ENCODE results near the gene CELF1.

Gene CELF1

GRCh38 chr11:47552566-47553405 lies at the start of gene CELF1:
CELF1 (minus strand) TSS chr11:47553132; CDS start chr11:47499523, 53,609 bp downstream.
- DNase-seq, result peak; percentile 90

DNA sequence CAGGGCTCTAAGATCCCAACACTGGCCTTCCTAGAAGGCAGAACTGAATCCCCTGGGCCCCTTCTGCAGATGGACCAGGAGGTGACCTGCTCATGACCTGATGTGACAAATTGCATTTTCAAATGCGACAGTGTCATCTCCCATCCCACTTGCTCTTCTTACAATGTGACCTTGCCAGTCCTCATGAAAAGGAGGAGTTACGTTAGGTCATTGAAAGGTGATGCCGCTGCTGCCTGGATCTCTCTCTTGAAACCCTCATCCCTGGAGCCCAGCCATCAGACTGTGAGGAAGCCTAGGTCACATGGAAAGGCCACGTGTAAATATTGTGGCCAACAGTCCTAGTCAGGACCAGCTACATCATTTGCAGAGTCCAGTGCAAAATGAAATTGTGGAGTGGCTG lies 47.0 kb upstream of the CELF1 start:
- no peak for DNase-seq

- no peak for DNase-seq
Observed at GRCh38 chr11:47595967-47596366, 43.0 kb upstream of the CELF1 start.

DNA sequence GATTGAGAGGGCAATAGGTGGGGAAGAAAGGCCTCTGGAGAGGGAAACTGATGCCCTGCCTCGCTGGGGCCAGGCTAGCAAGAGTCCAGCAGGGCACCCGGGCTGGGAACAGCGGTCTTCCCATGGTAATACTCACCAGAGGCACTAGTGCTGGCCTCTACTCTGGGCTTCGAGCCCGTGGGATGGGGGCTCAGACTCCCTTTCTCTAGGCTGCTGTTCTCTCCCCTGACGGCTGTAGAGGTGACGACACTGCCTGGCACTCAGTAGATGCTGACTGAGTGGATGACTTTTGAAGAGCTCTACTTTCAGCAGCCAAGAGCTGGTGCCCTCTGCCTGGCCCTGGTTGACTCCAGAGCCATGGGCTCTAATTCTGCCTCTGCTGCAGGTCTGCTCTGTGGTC lies 42.1 kb upstream of the CELF1 start:
- no peak for DNase-seq

GRCh38 chr11:47593934-47594855 lies 41.3 kb upstream of the CELF1 start, which contains the start of gene C1QTNF4:
C1QTNF4 (minus strand) TSS chr11:47594411; CDS start chr11:47590810, 3,601 bp downstream.
- DNase-seq, result no peak

DNA sequence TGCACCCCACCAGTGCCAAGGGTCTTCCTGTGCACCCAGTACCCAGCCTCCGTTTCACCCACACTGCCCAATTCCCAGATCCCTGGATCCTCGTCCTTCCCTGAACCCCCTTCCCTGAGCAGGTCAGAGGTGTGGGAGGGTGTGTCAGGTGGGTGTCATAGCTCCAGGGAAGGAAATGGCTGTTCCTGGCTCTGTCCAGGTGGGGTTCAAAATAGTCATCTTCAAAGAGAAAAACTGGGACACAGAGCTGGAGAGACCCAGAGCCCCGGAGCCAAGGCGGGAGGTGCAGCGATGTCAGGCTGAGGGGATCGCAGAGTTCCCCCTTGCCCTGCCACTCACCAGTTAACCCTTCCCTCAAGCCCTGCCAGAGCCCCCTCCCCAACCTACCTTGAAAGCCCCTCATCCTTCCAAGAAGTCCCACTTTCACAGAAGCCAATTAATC lies 40.6 kb upstream of the CELF1 start:
- no peak for DNase-seq

- no peak for DNase-seq
Observed at GRCh38 chr11:47592970-47593369, 40.0 kb upstream of the CELF1 start.

DNA sequence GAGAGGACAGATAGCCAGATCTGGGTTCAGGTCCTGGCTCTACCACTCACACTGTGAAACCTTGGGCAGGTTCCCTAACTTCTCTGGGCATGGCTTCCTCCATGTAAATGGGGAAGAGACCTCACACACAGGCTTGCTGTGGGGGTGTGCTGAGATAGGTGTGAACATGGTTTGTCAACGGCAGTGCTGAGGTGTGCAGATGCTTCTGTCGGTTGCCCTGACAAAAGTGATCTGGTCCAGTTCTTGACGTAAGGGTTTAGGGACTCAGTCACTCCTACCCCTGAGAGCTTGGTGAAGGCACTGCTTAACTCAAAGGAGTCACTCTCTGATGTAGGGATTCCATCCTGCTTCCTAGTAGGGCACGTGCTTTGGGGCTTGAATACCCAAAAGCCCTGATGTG lies 39.3 kb upstream of the CELF1 start:
- no peak for DNase-seq

DNA sequence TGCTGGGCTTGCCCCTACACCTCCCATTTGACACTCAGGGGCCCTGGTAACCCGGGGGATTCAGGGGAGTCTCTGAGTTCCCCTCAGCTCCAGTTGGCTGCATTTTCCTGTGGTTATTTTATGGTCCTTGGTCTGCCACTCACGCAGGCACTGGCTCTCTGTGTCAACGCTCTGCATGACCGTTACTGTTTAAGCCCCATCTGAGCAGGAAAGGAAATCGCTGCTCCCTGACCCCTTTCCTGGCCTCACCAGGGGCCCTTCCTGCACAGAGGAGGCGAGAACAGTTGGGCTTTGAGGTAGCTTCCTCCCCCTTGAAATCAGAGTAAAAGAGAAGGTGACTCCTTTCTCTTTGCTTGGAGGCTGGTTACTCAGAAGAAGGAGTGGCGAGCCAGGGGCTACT lies 38.8 kb upstream of the CELF1 start:
- DNase-seq, result no peak

DNA sequence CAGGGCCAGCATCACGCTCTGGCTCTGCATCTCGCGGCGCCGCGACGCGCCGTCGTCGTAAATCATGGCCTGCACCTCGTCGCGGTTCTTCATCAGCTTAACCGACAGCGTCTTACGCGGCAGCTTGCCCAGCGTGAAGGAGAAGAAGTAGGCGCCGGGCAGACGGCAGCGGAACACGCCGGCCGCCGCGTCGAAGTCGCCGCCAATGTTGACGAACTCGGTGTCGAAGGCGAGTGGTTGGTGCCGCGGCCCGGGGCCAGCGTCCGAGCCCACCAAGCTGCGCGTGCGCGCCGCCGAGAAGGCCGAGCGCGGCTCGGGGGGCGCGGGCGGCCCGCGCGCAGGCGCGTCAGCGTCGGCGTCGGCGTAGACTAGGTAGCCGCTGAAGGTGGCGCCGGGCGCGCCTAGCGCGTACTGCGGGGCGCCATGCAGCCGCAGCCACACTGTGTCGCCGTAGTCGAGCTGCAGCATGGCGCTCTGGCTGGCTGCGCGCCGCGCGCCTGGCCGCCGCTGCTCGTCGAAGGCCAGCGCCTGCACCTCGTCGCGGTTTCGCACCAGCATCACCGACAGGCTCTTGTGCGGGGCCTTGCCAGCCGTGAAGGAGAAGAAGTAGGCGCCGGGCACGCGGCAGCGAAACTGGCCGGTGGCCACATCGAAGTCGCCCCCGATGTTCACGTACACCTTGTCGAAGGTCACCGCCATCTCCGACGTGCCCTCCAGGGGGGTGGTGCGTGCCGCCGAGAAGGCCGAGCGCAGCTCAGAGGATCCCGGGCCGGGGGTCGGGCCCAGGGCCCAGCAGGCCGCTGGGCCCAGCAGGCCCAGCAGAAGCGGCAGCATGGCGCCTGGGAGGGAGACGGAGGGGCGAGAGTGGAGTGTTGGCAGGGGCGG lies 37.3 kb upstream of the CELF1 start:
- DNase-seq, result no peak

DNA sequence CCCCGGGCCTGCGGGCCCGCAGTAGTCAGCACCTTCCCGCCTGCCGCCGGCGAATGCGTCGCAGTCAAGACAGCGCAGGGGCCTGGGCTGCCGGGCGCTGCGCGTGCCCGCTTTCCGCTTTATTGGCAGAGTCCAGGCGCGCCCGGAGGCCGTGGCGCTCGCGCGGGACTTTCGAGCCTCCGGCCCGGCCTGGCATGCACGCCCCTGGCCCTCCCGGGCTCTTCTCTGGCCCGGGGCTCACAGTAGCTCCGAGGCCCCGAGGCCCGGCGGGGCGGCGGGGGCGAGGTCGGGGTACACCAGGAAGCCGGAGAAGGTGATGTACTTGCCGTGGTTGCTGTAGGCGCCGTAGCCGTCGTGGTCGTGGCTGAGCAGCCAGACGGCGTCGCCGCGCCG lies 36.6 kb upstream of the CELF1 start:
- DNase-seq, result no peak

DNA sequence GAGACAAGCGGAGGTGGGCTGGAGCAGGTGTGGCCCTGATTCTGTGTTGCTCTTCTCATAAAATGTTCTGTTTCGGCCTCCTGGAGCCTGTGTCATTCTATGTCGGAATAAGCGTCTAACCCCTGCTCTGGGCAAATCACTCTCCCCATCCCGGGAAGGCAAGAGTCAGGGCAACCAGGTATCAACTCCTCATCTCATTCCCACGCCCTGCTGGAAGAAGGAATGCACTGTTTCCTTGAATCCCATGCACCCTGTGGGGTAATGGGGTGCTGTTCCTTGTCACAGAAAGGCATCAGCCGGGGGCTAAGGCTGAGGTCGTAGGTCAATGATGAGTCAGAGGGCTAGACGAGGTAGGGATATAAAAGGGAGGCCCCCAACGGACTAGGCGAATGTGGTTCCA lies 36.2 kb upstream of the CELF1 start:
- no peak for DNase-seq

DNA sequence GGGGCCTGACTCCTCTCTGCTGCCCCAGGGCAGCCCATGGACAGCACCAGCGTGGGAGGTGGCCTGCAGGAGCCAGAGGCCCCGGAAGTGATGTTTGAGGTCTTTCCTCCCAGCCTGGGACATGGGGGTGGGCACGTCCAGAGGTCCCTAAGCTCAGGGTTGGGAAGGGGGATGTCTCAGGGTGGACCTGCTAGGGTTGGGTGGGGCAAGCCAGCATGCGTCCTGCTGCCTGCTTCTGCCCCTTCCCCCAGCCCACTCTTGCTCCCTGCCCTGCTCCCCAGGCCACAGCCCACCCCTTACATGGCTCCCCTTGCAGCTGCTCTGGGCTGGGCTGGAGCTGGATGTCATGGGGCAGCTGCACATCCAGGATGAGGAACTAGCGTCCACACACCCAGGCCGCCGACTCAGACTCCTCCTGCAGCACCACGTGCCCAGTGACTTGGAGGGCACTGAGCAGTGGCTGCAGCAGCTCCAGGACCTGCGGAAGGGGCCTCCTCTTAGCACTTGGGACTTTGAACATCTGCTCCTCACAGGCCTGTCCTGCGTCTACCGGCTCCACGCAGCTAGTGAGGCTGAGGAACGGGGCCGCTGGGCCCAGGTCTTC lies 34.9 kb upstream of the CELF1 start:
- DNase-seq, result no peak

DNA sequence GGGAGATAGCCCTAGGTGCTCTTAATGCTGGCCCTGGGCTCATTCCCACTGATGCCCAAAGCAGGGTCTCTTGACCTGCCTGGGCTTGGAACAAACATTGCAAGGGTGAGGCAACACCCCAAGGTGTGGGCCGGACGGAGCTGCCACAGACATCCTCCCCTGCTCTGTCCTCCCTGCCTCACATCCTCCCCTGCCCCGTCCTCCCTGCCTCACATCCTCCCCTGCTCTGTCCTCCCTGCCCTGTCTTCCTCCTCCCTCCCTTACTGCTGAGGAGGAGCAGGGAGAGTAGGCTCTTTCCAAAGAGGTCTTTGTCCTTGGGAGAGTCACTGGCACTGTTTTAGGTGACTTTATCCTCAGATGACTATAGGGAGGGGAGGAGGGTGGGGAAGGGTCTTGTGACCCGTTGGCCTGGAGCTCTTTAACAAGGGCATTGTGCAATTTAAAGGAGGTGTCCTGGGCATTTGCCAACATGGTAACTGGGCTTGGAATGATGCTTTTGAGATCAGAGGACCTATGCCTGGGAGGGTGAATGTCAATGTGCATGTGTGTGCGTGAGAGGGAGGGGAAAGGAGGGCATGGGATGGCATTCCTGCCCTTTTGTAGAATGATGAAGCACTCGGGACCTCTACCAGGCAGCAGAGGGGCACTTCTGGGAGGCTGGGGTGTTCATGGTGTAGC lies 34.2 kb upstream of the CELF1 start:
- DNase-seq, result no peak

DNA sequence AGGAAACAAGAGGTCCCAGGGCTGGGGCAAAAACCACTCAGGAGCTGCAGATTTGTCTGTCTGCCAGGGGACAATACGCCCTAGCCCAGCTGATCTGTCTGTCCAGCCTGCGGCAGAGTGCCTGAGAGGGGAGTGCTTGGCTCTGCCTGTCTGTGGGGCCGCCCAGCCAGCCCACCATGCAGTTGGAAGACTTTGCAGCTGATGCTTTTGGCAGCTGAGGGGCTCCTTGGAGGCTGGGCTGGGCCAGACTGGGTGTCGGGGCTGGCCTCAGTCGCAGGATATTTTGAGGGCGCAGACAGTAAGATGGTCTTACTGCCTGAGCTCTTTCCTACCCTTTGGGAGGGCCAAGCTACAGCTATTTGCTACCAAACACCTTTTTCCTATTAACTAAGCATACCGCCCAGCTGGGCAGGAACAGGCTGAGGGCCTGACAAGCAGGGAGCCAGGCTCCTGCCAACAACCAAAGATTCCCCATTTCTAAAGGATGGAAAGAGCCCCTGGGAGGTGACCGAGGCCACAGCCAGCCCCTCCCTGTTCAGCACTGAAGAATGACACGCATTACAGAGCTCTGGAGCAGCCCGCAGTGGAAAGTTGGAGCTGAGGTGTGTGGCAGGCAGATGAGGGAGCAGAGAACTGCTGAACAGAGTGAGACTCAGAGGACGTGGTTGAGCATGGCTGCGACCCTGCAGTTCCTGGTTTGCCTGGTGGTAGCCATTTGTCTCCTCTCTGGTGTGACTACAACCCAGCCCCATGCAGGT lies 33.3 kb upstream of the CELF1 start, which contains the start of gene FAM180B:
TSS of gene FAM180B (plus strand) at position 581 of the 758 bp plus-strand sequence. CDS start at position 672, 91 bp downstream.
- DNase-seq, result no peak

- no peak for DNase-seq
Observed at GRCh38 chr11:47583844-47584243, 30.9 kb upstream of the CELF1 start.

- DNase-seq, result peak; percentile 83
Observed at GRCh38 chr11:47578524-47579494, 25.9 kb upstream of the CELF1 start, which contains the start of the genes KBTBD4 and NDUFS3. KBTBD4 (minus strand) TSS chr11:47578970; CDS start chr11:47578951, 19 bp downstream. NDUFS3 (plus strand) TSS chr11:47579074; CDS start chr11:47579092, 18 bp downstream.

GRCh38 chr11:47577460-47578041 lies 24.6 kb upstream of the CELF1 start:
- DNase-seq, result no peak

DNA sequence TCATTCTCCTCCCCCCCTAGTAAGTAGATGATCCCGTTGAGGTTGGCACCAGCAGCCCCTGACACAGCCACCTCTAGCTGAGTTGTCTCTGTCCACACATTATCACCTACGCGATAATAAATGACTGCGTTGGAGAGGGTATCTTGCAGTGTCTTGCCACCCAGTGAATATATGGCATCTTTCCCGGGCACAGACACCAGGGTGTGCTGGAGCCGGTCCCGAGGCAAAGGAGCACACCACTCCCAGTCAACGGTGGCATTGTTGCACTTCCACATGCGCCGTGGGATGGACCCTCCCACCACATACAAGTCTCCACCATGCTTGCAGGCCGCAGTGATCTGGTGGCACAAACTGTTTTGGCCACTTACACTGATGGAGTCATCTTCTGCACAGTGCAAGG lies 20.4 kb upstream of the CELF1 start:
- DNase-seq, result no peak

Data from HCEC 1CT (cell line).